GM19324 (cell line): Measurements from ENCODE around the gene MAN2B2.
"Not testable (repeated sequence)": the region's sequence is repeated elsewhere in the genome, so short reads cannot be mapped to it uniquely, and the experiment has no call there.

Experiments
- ATAC-seq: cut with Tn5 transposase; IDR thresholded peaks from one replicate; pipeline ENCODE4 v1.9.1; 2021; ENCODE audit warnings: mild to moderate bottlenecking, moderate library complexity; ENCODE audit not compliant: unreplicated experiment, low FRiP score

Gene MAN2B2

DNA sequence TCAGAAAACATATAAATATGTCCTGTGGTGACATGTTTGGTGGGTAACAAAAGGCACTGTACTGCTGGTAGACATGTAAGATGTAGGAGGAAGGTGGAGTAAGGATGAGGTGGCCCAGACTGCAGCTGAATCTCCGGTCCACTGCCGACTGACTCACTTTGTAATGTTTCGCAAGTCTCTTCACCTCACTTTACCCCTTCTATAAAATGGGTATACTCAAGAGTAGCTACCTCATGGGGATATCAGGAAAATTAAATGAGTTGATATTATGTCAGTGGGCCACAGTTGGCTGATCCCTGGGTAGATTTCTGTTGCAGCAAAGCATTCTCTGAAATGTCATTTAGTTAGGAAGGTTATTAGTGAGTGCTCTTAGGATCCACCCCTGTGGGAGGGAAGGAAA, 87.6 kb downstream of the MAN2B2 start:
- no peak for ATAC-seq

DNA sequence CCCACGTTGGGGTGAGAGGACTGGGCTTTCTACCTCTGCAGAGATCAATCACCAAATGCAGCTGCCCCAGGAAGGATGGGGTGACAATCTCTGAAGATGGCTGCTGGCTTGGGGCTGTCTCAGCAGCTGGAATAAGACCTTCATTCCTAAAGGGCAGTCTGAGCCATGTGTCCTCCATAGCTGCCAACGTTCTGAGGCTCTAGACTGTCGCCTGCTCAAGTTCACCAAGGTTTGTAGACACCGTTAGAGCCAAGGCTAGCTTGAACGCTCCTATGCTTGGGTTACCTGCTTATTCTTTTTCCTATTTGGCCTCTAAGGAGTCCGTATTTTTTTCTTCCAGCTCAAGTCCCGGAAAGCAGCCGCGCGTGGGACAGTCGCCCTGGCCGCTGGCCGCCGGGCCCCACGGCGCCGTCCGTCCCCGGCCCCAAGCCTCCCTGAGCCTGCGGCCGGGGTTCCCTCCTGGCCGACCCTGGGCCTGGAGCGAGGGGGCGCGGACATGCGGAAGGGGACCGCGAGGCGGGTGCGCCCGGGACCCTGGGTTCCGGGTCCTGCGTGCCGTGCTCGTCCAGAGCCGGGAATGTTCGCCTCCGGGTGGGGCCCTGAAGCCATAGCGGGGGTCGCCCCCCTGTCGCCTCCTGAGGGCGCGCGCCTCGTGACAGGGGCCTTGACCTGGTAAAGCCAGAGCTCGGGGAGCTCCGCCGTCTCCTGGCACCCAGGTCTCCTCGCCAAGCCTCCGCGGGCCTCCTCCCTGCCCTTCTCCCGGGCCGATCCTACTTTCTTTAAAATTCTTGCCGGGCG, 88.8 kb downstream of the MAN2B2 start:
- no peak for ATAC-seq

DNA sequence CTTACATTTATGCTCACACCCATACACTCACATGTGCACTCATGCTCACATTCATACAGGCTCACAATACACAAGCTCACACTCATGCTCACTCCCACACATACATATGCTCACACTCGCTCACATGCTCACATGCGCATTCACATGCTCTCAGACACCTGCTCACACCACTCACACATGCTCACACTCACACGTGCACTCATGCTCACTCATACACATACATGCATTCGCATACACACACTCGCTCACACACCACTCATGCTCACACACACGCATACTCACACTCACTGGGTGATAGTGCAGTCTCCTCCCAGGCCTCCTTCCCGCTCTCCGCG, 90.3 kb downstream of the MAN2B2 start:
- no peak for ATAC-seq

DNA sequence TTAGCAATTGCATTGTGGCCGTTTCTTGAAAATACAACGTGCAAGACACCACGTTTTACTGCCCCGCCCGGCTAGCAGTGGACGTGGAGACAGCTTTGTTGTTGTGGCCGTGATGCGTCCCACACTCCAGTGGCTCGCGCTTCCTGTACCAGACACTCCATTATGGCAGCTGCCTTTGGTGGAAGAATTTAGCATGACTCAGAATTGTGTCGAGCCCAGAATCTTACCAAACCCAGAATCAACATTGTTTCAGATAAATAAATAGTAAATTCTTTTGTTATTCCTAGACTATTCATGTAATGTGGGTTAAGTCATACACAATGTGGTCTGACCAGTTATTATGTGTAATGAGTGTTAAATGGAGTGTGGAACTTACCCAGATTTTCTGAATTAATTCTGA, 93.4 kb downstream of the MAN2B2 start:
- no peak for ATAC-seq

DNA sequence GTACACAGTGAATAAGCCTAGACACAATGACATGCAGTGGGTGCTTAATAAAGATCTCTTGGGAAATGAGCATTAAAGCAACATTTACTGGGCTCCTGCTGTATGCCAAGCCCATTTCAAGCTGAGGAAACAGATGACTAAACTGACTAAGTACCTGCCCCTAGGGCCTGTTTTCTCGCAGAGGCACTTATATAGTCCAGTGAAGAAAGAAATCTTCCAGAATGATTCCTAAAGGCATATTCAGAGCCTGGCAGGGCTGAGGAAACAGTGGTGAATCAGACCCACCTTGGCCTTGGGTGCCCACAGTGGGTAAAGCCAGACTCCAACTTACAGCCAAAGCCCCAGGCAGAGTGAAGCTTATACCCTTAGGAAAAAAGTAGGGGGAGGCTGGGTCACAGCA, 96.7 kb downstream of the MAN2B2 start:
- no peak for ATAC-seq

DNA sequence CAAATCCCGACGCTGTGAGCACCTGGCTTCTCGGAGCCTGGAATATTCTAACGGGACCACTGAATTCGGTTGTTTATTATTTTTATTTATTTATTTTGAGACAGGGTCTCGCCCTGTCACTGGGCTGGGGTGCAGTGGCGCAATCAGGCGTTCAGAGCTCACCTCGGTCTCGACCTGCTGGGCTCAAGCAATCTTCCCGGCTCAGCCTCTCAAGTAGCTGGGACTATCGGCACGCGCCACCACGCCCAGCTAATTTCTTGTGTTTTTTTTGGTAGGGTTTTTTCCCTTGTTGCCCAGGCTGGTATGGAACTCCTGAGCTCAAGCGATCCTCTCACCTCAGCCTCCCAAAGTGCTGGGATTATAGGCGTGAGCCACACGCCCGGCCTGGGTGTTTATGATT, 97.1 kb downstream of the MAN2B2 start:
- no peak for ATAC-seq

DNA sequence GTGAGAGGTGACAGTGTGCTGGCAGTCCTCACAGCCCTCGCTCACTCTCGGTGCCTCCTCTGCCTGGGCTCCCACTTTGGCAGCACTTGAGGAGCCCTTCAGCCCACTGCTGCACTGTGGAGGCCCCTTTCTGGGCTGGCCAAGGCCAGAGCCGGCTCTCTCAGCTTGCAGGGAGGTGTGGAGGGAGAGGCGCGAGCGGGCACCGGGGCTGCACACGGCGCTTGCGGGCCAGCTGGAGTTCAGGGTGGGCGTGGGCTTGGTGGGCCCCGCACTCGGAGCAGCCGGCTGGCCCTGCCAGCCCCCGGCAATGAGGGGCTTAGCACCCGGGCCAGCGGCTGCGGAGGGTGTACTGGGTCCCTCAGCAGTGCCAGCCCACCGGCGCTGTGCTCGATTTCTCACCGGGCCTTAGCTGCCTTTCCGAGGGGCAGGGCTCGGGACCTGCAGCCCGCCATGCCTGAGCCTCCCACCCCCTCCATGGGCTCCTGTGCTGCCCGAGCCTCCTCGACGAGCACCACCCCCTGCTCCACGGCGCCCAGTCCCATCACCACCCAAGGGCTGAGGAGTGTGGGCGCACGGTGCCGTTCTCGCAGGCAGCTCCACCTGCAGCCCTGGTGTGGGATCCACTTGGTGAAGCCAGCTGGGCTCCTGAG, 97.7 kb downstream of the MAN2B2 start:
- ATAC-seq, result not testable (repeated sequence)
